ENCODE results near the gene NBEA.
"Not testable (repeated sequence)": the region's sequence is repeated elsewhere in the genome, so short reads cannot be mapped to it uniquely, and the experiment has no call there.

NBEA gene

GRCh38 chr13:35389535-35389934 is 447.5 kb downstream of the NBEA start:
- Histone ChIP-seq H3K27me3 (ENCODE audit: insufficient read depth, poor library complexity, severe bottlenecking) (no peaks in the 10 kb centered on the region), H3K4me3 (replicated peaks; ENCODE audit: insufficient read depth, low read length) (no peak overlapping the region), H3K27ac (replicated peaks) (no peak overlapping the region)
- DNase-seq (ENCODE audit: low read depth in 1 of 2, low spot score in 1 of 2) = no peak
- TF ChIP-seq CTCF (IDR thresholded peaks at IDR 0.05; ENCODE audit: insufficient read depth, low read length) (no peak), POLR2AphosphoS5 (IDR thresholded peaks at IDR 0.05; ENCODE audit: low read depth) (no peak), SPI1 (IDR thresholded peaks at IDR 0.05; ENCODE audit: borderline replicate concordance, low read depth) (no peak), GABPA (IDR thresholded peaks at IDR 0.05; ENCODE audit: low read depth) (no peak)
- TF ChIP-seq, protein P1, sequence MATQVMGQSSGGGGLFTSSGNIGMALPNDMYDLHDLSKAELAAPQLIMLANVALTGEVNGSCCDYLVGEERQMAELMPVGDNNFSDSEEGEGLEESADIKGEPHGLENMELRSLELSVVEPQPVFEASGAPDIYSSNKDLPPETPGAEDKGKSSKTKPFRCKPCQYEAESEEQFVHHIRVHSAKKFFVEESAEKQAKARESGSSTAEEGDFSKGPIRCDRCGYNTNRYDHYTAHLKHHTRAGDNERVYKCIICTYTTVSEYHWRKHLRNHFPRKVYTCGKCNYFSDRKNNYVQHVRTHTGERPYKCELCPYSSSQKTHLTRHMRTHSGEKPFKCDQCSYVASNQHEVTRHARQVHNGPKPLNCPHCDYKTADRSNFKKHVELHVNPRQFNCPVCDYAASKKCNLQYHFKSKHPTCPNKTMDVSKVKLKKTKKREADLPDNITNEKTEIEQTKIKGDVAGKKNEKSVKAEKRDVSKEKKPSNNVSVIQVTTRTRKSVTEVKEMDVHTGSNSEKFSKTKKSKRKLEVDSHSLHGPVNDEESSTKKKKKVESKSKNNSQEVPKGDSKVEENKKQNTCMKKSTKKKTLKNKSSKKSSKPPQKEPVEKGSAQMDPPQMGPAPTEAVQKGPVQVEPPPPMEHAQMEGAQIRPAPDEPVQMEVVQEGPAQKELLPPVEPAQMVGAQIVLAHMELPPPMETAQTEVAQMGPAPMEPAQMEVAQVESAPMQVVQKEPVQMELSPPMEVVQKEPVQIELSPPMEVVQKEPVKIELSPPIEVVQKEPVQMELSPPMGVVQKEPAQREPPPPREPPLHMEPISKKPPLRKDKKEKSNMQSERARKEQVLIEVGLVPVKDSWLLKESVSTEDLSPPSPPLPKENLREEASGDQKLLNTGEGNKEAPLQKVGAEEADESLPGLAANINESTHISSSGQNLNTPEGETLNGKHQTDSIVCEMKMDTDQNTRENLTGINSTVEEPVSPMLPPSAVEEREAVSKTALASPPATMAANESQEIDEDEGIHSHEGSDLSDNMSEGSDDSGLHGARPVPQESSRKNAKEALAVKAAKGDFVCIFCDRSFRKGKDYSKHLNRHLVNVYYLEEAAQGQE (IDR thresholded peaks at IDR 0.05; ENCODE audit: insufficient replicate concordance, low read depth) = no peak

DNA sequence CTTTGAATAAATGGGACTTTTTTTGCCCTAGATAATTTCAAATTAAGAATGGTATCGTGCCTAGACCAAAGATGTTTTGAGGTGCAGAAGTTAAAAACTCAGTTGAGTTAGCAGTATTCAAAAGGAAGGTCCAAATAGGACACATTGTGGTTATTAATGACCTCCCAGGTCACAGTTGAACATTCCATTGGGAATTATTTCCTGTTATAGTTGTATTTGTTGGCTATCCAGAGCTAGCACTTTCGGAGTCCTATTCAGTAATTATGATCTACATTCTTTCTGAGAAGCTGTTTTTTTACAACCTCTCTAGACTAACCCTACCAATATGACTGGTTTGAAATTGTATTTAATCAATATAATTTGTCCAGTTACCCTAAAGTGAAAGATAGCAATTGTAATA is 450.7 kb downstream of the NBEA start:
- Histone ChIP-seq H3K27ac (replicated peaks) (no peak overlapping the region), H3K4me3 (replicated peaks; ENCODE audit: insufficient read depth, low read length) (no peak overlapping the region), H3K27me3 (ENCODE audit: insufficient read depth, poor library complexity, severe bottlenecking) (no peaks in the 10 kb centered on the region)
- no peak for DNase-seq (ENCODE audit: low read depth in 1 of 2, low spot score in 1 of 2)
- TF ChIP-seq CTCF (IDR thresholded peaks at IDR 0.05; ENCODE audit: insufficient read depth, low read length) = no peak
- TF ChIP-seq GABPA (IDR thresholded peaks at IDR 0.05; ENCODE audit: low read depth) = no peak
- no peak for TF ChIP-seq SPI1 (IDR thresholded peaks at IDR 0.05; ENCODE audit: borderline replicate concordance, low read depth)
- no peak for TF ChIP-seq POLR2AphosphoS5 (IDR thresholded peaks at IDR 0.05; ENCODE audit: low read depth)
- TF ChIP-seq, protein P1 (IDR thresholded peaks at IDR 0.05; ENCODE audit: insufficient replicate concordance, low read depth) = no peak

- Histone ChIP-seq H3K27ac (replicated peaks) (no peak overlapping the region), H3K27me3 (ENCODE audit: insufficient read depth, poor library complexity, severe bottlenecking) (no peaks in the 10 kb centered on the region), H3K4me3 (replicated peaks; ENCODE audit: insufficient read depth, low read length) (no peak overlapping the region)
- DNase-seq (ENCODE audit: low read depth in 1 of 2, low spot score in 1 of 2) = no peak
- no peak for TF ChIP-seq GABPA (IDR thresholded peaks at IDR 0.05; ENCODE audit: low read depth)
- TF ChIP-seq POLR2AphosphoS5 (IDR thresholded peaks at IDR 0.05; ENCODE audit: low read depth) = no peak
- TF ChIP-seq SPI1 (IDR thresholded peaks at IDR 0.05; ENCODE audit: borderline replicate concordance, low read depth) = no peak
- TF ChIP-seq, protein P1 (IDR thresholded peaks at IDR 0.05; ENCODE audit: insufficient replicate concordance, low read depth) = no peak
- TF ChIP-seq CTCF (IDR thresholded peaks at IDR 0.05; ENCODE audit: insufficient read depth, low read length) = no peak
These were observed 451.8 kb downstream of the NBEA start for GRCh38 chr13:35393886-35394285.

DNA sequence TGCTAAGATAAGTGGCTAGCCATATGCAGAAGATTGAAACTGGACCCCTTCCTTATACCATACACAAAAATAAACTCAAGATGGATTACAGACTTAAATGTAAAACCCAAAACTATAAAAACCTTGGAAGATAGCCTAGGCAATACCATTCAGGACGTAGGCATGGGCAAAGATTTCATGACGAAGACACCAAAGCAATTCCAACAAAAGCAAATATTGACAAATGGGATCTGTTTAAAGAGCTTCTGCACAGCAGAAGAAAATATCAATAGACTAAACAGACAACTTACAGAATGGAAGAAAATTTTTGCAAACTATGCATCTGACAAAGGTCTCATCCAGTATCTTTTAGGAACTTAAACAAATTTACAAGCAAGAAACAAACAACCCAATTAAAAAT is 466.2 kb downstream of the NBEA start:
- H3K4me3 ChIP-seq (replicated peaks; ENCODE audit: insufficient read depth, low read length); H3K27ac ChIP-seq (replicated peaks); DNase-seq (ENCODE audit: low read depth in 1 of 2, low spot score in 1 of 2); H3K27me3 ChIP-seq (ENCODE audit: insufficient read depth, poor library complexity, severe bottlenecking): not testable (repeated sequence)
